Measurements from ENCODE around the gene LALBA.
"Not testable (repeated sequence)": the region's sequence is repeated elsewhere in the genome, so short reads cannot be mapped to it uniquely, and the experiment has no call there.

Gene LALBA

GRCh38 chr12:48527891-48528670 is 41.8 kb downstream of the LALBA start:
- DNase-seq = no peak

GRCh38 chr12:48525332-48525731 is 44.5 kb downstream of the LALBA start, which contains the start of gene OR8S1:
Gene OR8S1, plus strand, starts transcription at chr12:48525632. Its CDS starts 0 bp downstream, at chr12:48525632.
- no peak for DNase-seq

- not testable (repeated sequence) for DNase-seq
Measured at GRCh38 chr12:48520381-48520780, 49.5 kb downstream of the LALBA start.

All from activated CD4-positive, CD25-positive, alpha-beta regulatory T cell treated with anti-CD3 and anti-CD28 coated beads, Interleukin-2, amount 50 U/mL, for 72 hours (primary cell).